ENCODE measurements around the gene WDR90. TPM values are rescaled to one million over a fixed set of nuclear protein-coding genes. Genes with fewer than 3 reads are reported as not detected.

WDR90 gene
- total RNA-seq, 1 donor from 2014 or later: 102 TPM

GRCh38 chr16:617855-618254 lies 31.3 kb upstream of the WDR90 start:
- Mint-ChIP-seq H3K9me3 (no peaks in the 10 kb centered on the region), H3K27me3 (no peaks in the 10 kb centered on the region), H3K4me3 (no peak overlapping the region), H3K4me1 (ENCODE audit: unreplicated experiment) (peaks cover 12% of the 10 kb centered on the region), H3K36me3 (peaks cover 14% of the 10 kb centered on the region), H3K27ac (no peak overlapping the region)
- TF ChIP-seq CTCF (conservative IDR thresholded peaks at IDR 0.05): no peak
- DNase-seq (ENCODE audit: extremely low spot score, unreplicated experiment): no peak

DNA sequence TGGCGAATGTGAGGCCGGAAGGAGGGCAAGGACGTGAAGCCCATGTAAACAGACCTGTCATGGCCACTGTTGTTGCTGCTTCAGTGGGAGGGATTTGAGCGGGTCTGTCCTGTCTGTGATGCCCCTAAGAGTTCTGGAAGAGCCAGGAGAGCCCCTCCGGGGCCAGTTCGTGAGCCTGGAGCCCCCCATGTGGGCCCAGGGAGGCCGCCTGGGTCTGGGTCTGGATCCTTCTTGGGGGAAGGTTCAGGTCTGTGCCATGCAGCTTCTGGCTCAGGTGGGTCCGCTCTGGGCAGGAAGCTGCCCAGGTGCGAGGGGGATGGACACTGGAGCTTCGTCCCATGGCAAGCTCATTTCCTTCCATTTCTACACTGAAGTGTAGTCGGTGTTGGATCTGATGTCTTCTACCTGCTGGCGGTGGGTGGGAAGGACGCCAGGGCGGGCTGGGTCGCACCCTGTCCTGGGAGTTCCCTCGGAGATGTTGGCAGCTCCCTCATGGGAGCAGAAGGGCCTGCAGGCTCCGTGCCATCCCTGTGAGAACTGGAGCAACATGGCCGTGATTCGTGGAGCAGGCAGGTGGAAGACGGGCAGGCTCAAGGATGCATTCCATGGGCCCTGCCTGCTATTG lies 29.6 kb upstream of the WDR90 start:
- no peak for TF ChIP-seq CTCF (conservative IDR thresholded peaks at IDR 0.05)
- H3K36me3 Mint-ChIP-seq: peaks cover 5% of the 10 kb centered on the region
- peaks cover 21% of the 10 kb centered on the region for H3K4me1 Mint-ChIP-seq (ENCODE audit: unreplicated experiment)
- no peaks in the 10 kb centered on the region for H3K9me3 Mint-ChIP-seq
- no peak for DNase-seq (ENCODE audit: extremely low spot score, unreplicated experiment)
- H3K27ac Mint-ChIP-seq: no peak overlapping the region
- H3K4me3 Mint-ChIP-seq: no peak overlapping the region
- no peaks in the 10 kb centered on the region for H3K27me3 Mint-ChIP-seq

DNA sequence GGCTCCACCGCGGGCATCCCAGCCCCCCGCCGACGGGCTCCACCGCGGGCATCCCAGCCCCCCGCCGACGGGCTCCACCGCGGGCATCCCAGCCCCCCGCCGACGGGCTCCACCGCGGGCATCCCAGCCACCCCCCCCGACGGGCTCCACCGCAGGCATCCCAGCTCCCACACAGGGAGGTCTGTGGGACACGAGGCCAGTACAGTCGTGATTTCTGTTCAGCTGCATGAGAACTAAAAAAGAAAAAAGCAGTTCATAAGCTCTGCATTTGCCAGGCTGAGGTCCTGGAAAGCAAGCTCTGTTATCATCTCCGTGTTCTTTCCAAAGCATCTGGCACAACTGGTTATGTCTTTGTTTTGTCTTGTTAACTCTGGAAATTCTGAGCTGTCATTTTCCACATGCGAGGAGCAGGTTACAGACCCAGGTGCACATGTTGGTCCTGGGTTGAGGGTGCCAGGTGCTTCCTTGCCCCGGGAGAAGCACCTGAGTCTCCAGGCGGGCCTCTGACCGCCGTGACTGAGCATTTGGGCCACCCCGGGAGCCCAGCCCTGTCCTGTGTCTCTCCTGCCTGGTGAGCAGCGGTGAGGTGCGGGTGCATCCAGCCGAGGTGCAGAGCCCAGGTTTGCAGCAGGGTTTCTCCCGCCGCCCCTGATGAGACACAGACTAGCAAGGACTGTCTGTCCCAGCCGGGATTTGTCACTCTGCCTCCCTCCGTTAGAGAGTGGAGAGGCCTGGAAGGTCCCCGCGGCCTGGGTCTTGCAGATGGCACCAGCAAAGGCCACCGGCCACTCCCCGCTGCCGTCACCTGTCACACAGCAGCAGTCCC lies 28.3 kb upstream of the WDR90 start:
- no peaks in the 10 kb centered on the region for H3K9me3 Mint-ChIP-seq
- DNase-seq (ENCODE audit: extremely low spot score, unreplicated experiment): no peak

DNA sequence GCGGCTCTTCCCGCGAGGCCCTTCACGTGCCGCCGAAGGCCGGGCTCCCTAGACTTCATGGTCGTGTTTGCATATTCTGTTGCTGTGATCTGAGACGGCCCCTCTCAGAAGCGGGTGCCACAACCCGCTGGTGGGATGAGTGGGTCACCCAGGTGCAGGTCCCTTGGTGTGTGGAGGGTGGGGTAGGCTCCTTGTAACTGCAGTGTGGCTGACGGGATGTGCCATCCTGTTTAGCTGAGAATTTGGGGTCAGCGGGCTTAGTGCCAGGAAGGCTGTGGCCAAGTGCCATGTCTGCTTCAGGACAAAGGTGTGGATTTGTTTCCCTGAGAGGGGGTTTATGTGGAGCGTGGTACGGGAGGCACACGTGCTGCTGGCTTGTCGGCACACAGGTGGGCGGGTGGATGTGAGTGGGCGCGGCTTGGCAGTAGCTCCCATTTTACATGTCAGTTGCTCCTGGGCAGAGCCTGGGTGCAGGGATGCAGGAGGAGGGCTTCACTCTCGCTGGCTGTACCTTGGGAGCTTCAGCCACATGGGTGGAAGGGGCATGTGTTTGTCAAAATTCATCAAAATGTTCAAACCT lies 27.5 kb upstream of the WDR90 start:
- Mint-ChIP-seq H3K9me3 (no peaks in the 10 kb centered on the region), H3K4me1 (ENCODE audit: unreplicated experiment) (peaks cover 16% of the 10 kb centered on the region), H3K27ac (no peak overlapping the region), H3K36me3 (no peaks in the 10 kb centered on the region), H3K27me3 (no peaks in the 10 kb centered on the region), H3K4me3 (no peak overlapping the region)
- TF ChIP-seq CTCF (conservative IDR thresholded peaks at IDR 0.05): no peak
- no peak for DNase-seq (ENCODE audit: extremely low spot score, unreplicated experiment)

More for the DNA sequence above, 28.3 kb upstream of the WDR90 start:
- Mint-ChIP-seq H3K27ac (no peak overlapping the region), H3K4me3 (no peak overlapping the region), H3K4me1 (ENCODE audit: unreplicated experiment) (peaks cover 16% of the 10 kb centered on the region), H3K36me3 (no peaks in the 10 kb centered on the region), H3K27me3 (no peaks in the 10 kb centered on the region)
- TF ChIP-seq CTCF (conservative IDR thresholded peaks at IDR 0.05): no peak

- Mint-ChIP-seq H3K4me1 (ENCODE audit: unreplicated experiment) (peaks cover 16% of the 10 kb centered on the region), H3K36me3 (no peaks in the 10 kb centered on the region), H3K27ac (no peak overlapping the region), H3K4me3 (no peak overlapping the region), H3K9me3 (no peaks in the 10 kb centered on the region), H3K27me3 (no peaks in the 10 kb centered on the region)
- TF ChIP-seq CTCF (conservative IDR thresholded peaks at IDR 0.05): no peak
- DNase-seq (ENCODE audit: extremely low spot score, unreplicated experiment): no peak
Measured at GRCh38 chr16:622920-623280, 26.3 kb upstream of the WDR90 start.
